Mucosa of rectum (tissue), 2 donors: ENCODE results near the gene TRMT112.
A peak's percentile ranks its signal among the peaks of the same experiment; 100 is the strongest.

Source experiments
- H3K27ac ChIP-seq, 2 donors: one replicate each; pipeline ENCODE4 v1.7.0; 2013; ENCODE audit warnings: inconsistent platforms in 2 of 2, low read depth in 2 of 2, low read length in 2 of 2
- H3K27me3 ChIP-seq, 2 donors: one replicate each; pipeline ENCODE4 v1.7.0; 2013; ENCODE audit warnings: low read length in 2 of 2; ENCODE audit not compliant: control insufficient read depth in 2 of 2, insufficient read depth in 2 of 2
- H3K36me3 ChIP-seq, 2 donors: one replicate each; pipeline ENCODE4 v1.7.0; 2013; ENCODE audit warnings: low read length in 2 of 2; ENCODE audit not compliant: control insufficient read depth in 2 of 2, insufficient read depth in 2 of 2
- H3K4me1 ChIP-seq, 2 donors: one replicate each; pipeline ENCODE4 v1.7.0; 2013; ENCODE audit warnings: low read length in 2 of 2, mild to moderate bottlenecking in 1 of 2; ENCODE audit not compliant: control insufficient read depth in 2 of 2, insufficient read depth in 2 of 2
- H3K4me3 ChIP-seq, 2 donors: one replicate each; pipeline ENCODE4 v1.7.0; 2013; ENCODE audit warnings: low read length in 2 of 2
- H3K9ac ChIP-seq, 2 donors: one replicate each; pipeline ENCODE4 v1.7.0; 2013; ENCODE audit warnings: low read length in 2 of 2, low read depth in 1 of 2, mild to moderate bottlenecking in 1 of 2
- H3K9me3 ChIP-seq, 2 donors: one replicate each; pipeline ENCODE4 v1.7.0; 2013; ENCODE audit warnings: low read length in 2 of 2; ENCODE audit not compliant: control insufficient read depth in 2 of 2
- donor health status: healthy.
- donor health status: Normal muscosa, but diverticular disease.

The TRMT112 gene

GRCh38 chr11:64358536-64358906 is 41.2 kb upstream of the TRMT112 start:
- H3K4me3 ChIP-seq = peak overlapping the region; percentile 77 to 90
- peaks cover 24 to 31% of the 10 kb centered on the region in 2 donors for H3K4me1 ChIP-seq
- peaks cover 18 to 22% of the 10 kb centered on the region in 2 donors for H3K36me3 ChIP-seq
- H3K27me3 ChIP-seq = no peaks in the 10 kb centered on the region
- peak overlapping the region; percentile 87 to 88 for H3K9ac ChIP-seq
- H3K9me3 ChIP-seq = no peaks in the 10 kb centered on the region
- H3K27ac ChIP-seq = peak overlapping the region; percentile 76 to 82

GRCh38 chr11:64357904-64358535 is 40.7 kb upstream of the TRMT112 start:
- H3K36me3 ChIP-seq = peaks cover 17 to 18% of the 10 kb centered on the region in 2 donors
- H3K27me3 ChIP-seq = no peaks in the 10 kb centered on the region
- no peaks in the 10 kb centered on the region for H3K9me3 ChIP-seq
- peaks cover 24 to 31% of the 10 kb centered on the region in 2 donors for H3K4me1 ChIP-seq
- peak overlapping the region in 1 of 2 donors; percentile 76 for H3K27ac ChIP-seq
- H3K4me3 ChIP-seq = peak overlapping the region; percentile 77 to 90
- H3K9ac ChIP-seq = peak overlapping the region; percentile 87 to 88

DNA sequence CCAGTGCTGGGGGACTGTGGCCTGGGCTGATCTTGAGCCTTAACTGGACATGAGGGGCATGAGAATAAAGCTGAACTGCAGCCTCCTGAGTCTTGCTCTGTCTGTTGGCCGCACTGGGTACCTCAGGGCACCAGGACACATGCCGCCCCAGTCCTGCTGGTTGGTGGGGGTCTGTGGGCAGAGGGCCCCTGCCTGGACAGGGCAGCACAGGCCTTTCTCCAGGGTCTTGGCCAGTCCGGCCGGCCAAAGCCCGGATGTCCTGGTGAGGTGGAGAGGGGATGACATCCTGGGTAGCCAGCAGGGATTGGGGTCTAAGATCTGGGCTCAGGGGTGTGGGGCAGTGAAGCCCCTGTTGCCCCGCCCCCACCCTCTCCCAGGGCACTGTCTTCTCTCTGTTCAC is 40.1 kb upstream of the TRMT112 start:
- Histone ChIP-seq H3K4me1 (peaks cover 24 to 31% of the 10 kb centered on the region in 2 donors), H3K27ac (peak overlapping the region in 1 of 2 donors; percentile 23), H3K9ac (no peak overlapping the region), H3K9me3 (no peaks in the 10 kb centered on the region), H3K36me3 (peaks cover 14% of the 10 kb centered on the region in 2 donors), H3K4me3 (no peak overlapping the region), H3K27me3 (no peaks in the 10 kb centered on the region)

- peaks cover 24 to 31% of the 10 kb centered on the region in 2 donors for H3K4me1 ChIP-seq
Measured at GRCh38 chr11:64356498-64357411, 39.4 kb upstream of the TRMT112 start.

GRCh38 chr11:64355078-64355940 is 38.0 kb upstream of the TRMT112 start:
- Histone ChIP-seq H3K9ac (peak overlapping the region; percentile 29 to 56), H3K4me3 (peak overlapping the region; percentile 42 to 65), H3K4me1 (peaks cover 23 to 28% of the 10 kb centered on the region in 2 donors), H3K9me3 (no peaks in the 10 kb centered on the region), H3K36me3 (no peaks in the 10 kb centered on the region), H3K27ac (peak overlapping the region; percentile 31 to 58), H3K27me3 (no peaks in the 10 kb centered on the region)

More at GRCh38 chr11:64356498-64357411, 39.4 kb upstream of the TRMT112 start:
- Histone ChIP-seq H3K9ac (no peak overlapping the region), H3K27ac (no peak overlapping the region), H3K4me3 (no peak overlapping the region), H3K27me3 (no peaks in the 10 kb centered on the region), H3K36me3 (peaks cover 8% of the 10 kb centered on the region in 2 donors), H3K9me3 (no peaks in the 10 kb centered on the region)

- H3K9me3 ChIP-seq = no peaks in the 10 kb centered on the region
- peaks cover 12 to 20% of the 10 kb centered on the region in 2 donors for H3K4me1 ChIP-seq
Measured at GRCh38 chr11:64353715-64354506, 36.6 kb upstream of the TRMT112 start.

GRCh38 chr11:64352995-64353714 is 35.8 kb upstream of the TRMT112 start:
- Histone ChIP-seq H3K27ac (no peak overlapping the region), H3K9ac (no peak overlapping the region), H3K4me1 (peaks cover 7 to 13% of the 10 kb centered on the region in 2 donors), H3K36me3 (no peaks in the 10 kb centered on the region), H3K27me3 (no peaks in the 10 kb centered on the region), H3K4me3 (no peak overlapping the region), H3K9me3 (no peaks in the 10 kb centered on the region)

More at GRCh38 chr11:64353715-64354506, 36.6 kb upstream of the TRMT112 start:
- Histone ChIP-seq H3K36me3 (no peaks in the 10 kb centered on the region), H3K9ac (no peak overlapping the region), H3K27me3 (no peaks in the 10 kb centered on the region), H3K4me3 (no peak overlapping the region), H3K27ac (no peak overlapping the region)

- Histone ChIP-seq H3K4me1 (peaks cover 2 to 7% of the 10 kb centered on the region in 2 donors), H3K27ac (no peak overlapping the region), H3K36me3 (no peaks in the 10 kb centered on the region), H3K27me3 (no peaks in the 10 kb centered on the region), H3K9ac (no peak overlapping the region), H3K4me3 (no peak overlapping the region), H3K9me3 (no peaks in the 10 kb centered on the region)
Measured at GRCh38 chr11:64352099-64352994, 35.0 kb upstream of the TRMT112 start.
